Measurements from ENCODE around the gene ACOXL.

ACOXL gene

GRCh38 chr2:111091811-111092211 lies 359.4 kb downstream of the ACOXL start:
- no peak for DNase-seq

GRCh38 chr2:111094691-111095090 lies 362.3 kb downstream of the ACOXL start:
- no peak for DNase-seq

- no peak for DNase-seq
Observed at GRCh38 chr2:111095434-111095833, 363.1 kb downstream of the ACOXL start.

DNA sequence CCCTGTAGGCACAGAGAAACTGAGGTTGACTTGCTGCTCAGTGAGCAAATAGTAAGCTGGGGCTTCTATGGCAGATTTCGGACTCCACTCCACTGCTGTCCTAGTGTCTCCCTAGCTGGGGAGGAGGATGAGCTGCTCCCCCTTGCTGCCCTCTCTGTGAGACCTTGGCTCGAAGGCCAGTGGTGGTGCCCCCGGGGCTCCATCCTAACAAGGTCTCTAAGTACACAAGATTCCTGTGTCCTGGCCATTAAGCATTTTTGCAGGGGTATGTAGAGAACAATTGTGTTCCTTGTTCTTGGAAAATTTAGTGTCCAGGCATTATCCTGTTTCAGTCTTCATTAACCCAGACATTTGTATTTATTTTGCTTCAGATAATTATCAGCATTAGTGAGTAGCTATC lies 367.0 kb downstream of the ACOXL start:
- no peak for DNase-seq

GRCh38 chr2:111100087-111100764 lies 367.9 kb downstream of the ACOXL start:
- DNase-seq, result no peak

- no peak for DNase-seq
Observed at GRCh38 chr2:111100765-111101162, 368.4 kb downstream of the ACOXL start.

DNA sequence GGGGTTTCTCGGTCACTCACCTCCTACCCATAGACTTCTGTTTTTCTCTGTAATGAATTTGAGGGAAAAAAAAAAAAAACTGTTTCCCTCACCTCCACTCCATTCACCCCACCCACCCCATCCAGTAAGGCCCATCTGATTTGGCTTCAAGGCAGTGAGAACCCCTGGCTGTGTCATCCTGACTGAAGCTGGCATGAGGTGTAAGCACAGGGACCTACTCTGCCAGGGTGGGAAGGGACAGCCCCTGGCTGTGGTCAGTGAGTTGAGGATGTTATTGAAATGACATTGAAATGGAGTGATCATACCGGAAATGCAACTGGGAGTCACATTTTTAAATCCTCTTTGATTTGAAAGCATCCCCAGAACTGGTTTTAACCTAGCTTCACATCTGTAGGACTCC lies 369.2 kb downstream of the ACOXL start:
- no peak for DNase-seq

- DNase-seq, result no peak
Observed at GRCh38 chr2:111102216-111102615, 369.8 kb downstream of the ACOXL start.

DNA sequence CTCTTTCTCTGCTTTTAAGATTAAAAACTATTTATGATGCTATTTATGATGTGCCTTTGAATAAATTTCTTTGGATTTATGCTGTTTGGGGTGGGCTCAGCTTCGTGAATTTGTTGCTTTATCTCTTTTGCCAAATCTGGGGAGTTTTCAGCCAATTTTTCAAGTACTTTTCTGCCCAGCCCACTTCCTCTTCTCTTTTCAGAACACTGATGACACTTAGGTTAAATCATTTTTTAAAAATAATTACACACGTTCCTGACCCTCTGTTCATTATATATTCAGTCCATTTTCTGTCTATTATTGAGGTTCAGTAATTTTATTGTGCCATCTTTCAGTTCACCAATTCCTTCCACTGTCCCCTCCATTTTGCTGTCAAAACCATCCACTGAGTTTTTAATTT lies 373.6 kb downstream of the ACOXL start:
- no peak for DNase-seq

GRCh38 chr2:111106706-111107105 lies 374.3 kb downstream of the ACOXL start:
- DNase-seq, result no peak

- DNase-seq, result no peak
Observed at GRCh38 chr2:111108745-111109271, 376.4 kb downstream of the ACOXL start.

DNA sequence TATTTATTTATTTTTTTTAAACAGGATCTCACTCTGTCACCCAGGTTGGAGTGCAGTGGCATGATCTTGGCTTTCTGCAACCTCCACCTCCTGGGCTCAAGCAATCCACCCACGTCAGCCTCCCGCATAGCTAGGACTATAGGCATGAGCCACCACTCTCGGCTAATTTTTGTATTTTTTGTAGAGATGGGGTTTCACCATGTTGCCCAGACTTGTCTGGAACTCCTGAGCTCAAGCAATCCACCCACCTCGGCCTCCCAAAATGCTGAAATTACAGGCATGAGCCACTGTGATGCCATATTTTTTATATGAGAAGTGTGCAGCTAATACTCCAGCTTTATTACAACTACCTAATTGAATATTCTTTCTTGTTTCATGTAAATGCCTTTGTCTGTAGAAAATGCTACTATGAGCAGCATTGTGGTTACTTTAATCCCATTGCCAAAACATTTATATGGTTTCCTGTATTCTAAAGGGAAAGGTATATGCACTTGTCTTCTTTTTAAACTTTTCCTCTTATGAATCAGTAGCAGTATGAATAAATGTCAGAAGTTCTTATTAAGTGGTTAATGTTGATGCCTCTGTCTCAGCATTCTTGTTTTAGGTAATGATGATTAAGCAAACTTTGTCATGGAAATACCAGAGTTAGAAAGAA lies 378.9 kb downstream of the ACOXL start:
- DNase-seq, result no peak

GRCh38 chr2:111113838-111114237 lies 381.5 kb downstream of the ACOXL start:
- no peak for DNase-seq

DNA sequence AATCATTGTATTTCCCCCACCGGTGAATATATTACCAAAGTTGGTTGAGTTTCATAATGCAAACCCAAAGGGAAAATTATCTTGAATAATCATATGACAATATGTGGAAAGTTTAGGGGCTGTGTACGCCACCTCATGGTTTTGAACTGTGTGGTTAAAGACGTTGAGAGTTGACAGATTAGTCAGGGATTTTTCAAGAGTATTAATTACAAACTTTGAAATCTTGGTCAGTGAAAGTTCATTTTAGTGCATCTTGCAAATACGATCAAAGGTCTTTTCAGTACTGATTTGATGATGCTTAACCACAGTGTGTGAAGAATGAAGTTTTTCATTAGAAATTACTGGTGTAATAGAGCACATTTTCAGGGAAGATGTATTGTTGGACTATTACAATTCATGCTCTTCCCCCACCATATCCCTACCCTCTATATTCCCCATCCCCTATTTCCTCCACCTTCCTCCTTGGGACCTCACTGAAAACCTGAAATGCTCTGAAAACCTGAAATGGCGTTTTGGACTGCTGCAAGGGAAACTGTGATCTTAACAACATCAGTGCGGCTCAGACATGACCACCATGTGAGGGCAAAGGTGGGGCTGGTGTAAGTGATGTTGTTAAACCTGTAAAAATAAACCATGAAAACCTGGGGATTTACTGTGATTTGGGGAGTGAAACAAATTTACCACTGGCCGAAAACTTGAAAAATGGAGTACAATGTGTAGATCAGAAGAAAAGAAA lies 383.8 kb downstream of the ACOXL start:
- no peak for DNase-seq

- DNase-seq, result peak; percentile 89
Observed at GRCh38 chr2:111116843-111117597, 384.6 kb downstream of the ACOXL start.

DNA sequence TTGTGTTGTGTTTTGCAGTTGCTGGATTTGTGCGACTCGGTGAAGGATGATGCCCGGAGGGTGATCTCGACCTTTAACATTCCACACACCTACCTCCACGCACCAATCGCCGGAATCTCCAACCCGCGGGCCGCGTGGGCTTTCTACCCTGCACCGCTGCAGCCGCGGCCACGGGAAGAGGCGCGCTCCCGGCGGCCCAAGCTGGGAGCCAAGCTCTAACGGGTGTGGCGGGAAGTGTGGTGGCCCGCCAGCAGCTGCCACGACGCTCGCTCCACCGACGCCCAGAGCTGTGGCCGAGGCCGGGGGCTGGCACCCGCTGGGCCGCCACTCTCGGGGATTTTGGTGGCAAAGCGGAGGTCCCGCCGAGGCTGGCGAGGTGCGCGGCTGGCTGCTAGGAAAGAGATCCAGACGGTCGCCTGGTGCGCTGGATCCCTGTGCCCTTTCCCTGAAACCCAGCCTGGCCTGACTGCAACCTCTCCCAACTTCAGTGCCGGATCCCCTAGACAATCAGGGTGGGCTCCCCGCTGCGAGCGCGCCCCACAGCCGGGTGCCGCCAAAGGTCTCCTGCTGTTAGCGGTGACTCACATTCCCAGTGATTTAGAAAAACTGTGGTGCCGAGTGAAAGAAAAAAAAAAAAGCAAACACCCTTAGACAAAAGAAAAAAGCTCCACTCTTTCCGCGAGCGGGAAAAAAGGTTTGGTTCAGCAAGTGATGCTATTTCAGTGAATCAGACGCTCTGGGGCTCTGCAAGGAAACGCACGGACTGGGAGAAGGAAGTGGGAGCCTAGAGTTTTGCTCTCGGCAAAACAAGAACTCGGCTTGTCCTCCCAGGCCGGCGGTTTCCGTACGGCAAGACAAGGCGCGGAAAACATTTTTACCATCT lies 385.5 kb downstream of the ACOXL start:
- peak; percentile 32 for DNase-seq

DNA sequence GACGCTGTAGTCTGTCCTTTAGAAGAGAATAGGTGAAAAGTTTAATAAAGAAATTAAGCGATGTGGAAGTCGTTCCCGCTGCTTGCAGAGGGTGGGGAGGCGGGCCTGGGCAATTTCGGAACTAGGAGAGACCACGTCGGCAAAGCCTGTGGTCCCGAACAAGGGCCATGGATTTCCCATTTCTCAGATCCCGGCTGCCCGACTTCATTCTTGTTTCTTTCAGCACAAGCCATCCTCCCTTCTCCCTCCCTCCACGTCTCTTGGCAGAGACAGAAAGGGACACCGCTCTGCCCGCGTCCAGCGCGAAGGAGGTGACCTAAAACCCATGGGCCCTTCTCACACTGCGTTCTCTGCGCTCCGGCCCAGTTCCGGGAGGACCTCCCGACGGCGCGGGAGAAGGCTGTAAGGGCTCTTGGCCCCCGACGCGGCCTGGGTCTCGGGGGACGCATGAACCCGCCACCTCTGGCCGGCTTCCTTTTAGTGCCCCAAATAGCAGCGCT lies 386.2 kb downstream of the ACOXL start:
- DNase-seq, result no peak

DNA sequence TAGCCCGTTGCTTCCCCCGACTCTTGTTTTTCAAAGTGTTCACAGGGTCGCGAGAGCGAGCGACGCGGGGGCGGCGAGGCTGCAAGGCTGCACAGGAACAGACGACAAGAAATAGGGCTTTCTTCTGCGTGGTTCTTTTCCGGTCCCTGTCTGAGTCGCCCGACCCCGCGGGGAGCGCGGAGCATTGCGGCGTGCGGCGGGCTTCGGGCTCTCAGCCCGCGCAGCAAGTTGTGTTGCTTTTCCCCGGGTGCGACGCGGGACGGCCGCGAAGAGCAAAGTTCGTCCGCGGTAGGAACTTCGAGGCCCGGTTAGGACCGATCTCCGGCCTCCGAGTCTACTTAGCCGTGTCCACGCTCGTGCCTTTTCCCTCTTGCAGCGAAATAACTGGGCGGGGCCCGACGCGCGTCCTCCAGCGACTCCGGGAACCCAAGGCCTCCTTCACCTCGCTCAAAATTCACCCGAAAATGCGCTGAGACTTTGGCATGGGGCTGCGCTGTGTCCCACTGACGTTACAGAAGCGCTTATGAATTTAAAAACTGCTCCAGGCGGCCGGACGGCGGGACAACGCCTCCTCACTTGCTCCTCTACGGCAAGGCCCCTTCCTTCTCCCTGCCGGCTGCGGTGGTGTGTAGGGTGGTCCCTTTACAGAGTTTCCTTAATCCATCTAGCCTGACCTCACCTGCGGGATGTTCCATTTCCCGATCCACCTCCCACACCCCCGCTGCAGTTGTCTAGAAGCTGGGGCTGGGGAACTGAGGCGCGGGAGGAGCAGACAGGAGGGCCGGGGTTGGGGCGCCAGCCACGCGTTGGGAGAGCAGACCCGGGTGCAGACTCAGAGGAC lies 386.8 kb downstream of the ACOXL start:
- no peak for DNase-seq

- DNase-seq, result peak; percentile 30
Observed at GRCh38 chr2:111119822-111120252, 387.5 kb downstream of the ACOXL start.

DNA sequence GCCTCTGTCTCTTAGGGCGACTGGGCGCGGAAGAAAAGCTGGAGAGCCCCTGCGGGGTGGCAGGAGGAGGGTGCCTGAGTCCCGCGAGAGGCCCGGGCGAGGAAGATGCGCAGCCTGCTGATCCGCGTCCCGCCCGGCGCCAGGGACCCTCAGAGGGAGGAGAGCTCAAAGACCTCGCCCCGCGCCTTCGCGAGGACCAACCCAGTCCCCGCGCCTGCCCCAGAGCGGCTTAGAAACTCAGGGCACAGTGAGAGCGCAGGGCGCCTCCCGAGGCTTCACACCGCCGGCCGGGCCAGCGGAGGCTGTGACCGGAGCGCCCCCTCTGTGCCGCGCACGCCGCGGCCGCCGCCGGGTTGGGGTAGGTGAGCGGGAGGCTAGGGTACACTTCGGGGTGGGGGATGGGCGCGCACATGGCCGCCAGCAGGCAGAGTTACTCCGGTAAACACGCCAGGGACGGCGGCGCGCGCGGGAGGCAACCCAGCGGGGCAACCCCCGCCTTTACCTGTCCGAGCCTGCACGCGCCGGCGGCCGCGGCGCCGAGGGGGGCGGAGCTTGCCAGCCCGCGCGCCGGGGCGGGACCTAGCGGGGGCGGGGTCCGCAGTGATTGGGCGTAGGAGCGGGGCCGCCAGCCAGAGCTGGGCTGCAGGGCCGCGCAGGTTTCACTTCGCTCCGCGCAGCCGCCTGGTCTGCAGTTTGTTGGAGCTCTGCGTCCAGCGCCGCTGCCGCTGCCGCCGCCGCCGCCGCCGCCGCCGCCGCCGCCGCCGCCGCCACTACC lies 388.1 kb downstream of the ACOXL start, which contains the start of gene BCL2L11:
BCL2L11 (plus strand) TSS at position 662 of the 775 bp plus-strand sequence. CDS start 2,832 bp downstream, outside the sequence.
- peak; percentile 87 for DNase-seq
